Ishikawa (cell line): ENCODE results near the gene RBFOX1.

Experiments
- CEBPB ChIP-seq: IDR thresholded peaks from 2 replicates; pipeline ENCODE4 v1.6.1; 2012
- CREB1 ChIP-seq: IDR thresholded peaks from 2 replicates; pipeline ENCODE4 v1.6.1; 2012; ENCODE audit warnings: low read depth
- EGR1 ChIP-seq: IDR thresholded peaks from 2 replicates; pipeline ENCODE4 v1.6.1; 2012
- EP300 ChIP-seq: IDR thresholded peaks from 2 replicates; pipeline ENCODE4 v1.6.1; 2012; ENCODE audit warnings: borderline replicate concordance
- FOXM1 ChIP-seq: IDR thresholded peaks from 2 replicates; pipeline ENCODE4 v1.6.1; 2012; ENCODE audit warnings: low read depth, borderline replicate concordance
- NFIC ChIP-seq: IDR thresholded peaks from 2 replicates; pipeline ENCODE4 v1.6.1; 2012
- RAD21 ChIP-seq: IDR thresholded peaks from 2 replicates; pipeline ENCODE4 v1.6.1; 2012; ENCODE audit warnings: low read depth
- TAF1 ChIP-seq: IDR thresholded peaks from 2 replicates; pipeline ENCODE4 v1.6.1; 2012; ENCODE audit warnings: low read depth, mild to moderate bottlenecking
- TCF12 ChIP-seq: IDR thresholded peaks from 2 replicates; pipeline ENCODE4 v1.6.1; 2012; ENCODE audit warnings: low read depth
- TEAD4 ChIP-seq: IDR thresholded peaks from 2 replicates; pipeline ENCODE4 v1.6.1; 2012
- YY1 ChIP-seq: IDR thresholded peaks from 2 replicates; pipeline ENCODE4 v1.6.1; 2012; ENCODE audit warnings: low read depth
- ZBTB7A ChIP-seq: IDR thresholded peaks from 2 replicates; pipeline ENCODE4 v1.6.1; 2012; ENCODE audit warnings: low read depth
- TF ChIP-seq, protein P1 (sequence below): IDR thresholded peaks from 2 replicates; pipeline ENCODE4 v1.6.1; 2012; ENCODE audit warnings: low read depth, mild to moderate bottlenecking
- TF ChIP-seq, protein P2 (sequence below): IDR thresholded peaks from 2 replicates; pipeline ENCODE4 v1.6.1; 2012
- TF ChIP-seq, protein P3 (sequence below): IDR thresholded peaks from 2 replicates; pipeline ENCODE4 v1.6.1; 2012

The RBFOX1 gene

DNA sequence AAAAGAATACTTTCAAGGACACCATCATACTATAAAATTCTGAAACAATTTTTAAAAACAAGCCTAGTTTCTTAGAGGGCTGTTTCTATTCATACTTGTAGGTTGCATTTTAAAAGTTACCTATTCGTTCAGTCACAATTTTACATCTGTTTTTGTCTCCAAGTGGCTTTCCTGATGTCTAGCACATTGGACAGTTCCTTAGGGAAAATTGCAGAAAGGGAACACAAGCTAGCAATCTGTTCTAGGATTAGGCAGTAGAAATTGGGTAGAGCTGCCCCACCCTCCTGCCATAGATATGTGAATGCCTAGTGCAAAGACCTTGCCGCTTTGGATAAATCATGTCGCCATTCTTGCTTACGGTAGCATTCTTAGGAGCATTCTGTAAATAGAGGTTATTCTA, 358.9 kb downstream of the RBFOX1 start:
- TF ChIP-seq, protein P1, sequence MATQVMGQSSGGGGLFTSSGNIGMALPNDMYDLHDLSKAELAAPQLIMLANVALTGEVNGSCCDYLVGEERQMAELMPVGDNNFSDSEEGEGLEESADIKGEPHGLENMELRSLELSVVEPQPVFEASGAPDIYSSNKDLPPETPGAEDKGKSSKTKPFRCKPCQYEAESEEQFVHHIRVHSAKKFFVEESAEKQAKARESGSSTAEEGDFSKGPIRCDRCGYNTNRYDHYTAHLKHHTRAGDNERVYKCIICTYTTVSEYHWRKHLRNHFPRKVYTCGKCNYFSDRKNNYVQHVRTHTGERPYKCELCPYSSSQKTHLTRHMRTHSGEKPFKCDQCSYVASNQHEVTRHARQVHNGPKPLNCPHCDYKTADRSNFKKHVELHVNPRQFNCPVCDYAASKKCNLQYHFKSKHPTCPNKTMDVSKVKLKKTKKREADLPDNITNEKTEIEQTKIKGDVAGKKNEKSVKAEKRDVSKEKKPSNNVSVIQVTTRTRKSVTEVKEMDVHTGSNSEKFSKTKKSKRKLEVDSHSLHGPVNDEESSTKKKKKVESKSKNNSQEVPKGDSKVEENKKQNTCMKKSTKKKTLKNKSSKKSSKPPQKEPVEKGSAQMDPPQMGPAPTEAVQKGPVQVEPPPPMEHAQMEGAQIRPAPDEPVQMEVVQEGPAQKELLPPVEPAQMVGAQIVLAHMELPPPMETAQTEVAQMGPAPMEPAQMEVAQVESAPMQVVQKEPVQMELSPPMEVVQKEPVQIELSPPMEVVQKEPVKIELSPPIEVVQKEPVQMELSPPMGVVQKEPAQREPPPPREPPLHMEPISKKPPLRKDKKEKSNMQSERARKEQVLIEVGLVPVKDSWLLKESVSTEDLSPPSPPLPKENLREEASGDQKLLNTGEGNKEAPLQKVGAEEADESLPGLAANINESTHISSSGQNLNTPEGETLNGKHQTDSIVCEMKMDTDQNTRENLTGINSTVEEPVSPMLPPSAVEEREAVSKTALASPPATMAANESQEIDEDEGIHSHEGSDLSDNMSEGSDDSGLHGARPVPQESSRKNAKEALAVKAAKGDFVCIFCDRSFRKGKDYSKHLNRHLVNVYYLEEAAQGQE = peak; percentile 33; the same call in 1 of the 2 replicates
- no peak for TF ChIP-seq TCF12

DNA sequence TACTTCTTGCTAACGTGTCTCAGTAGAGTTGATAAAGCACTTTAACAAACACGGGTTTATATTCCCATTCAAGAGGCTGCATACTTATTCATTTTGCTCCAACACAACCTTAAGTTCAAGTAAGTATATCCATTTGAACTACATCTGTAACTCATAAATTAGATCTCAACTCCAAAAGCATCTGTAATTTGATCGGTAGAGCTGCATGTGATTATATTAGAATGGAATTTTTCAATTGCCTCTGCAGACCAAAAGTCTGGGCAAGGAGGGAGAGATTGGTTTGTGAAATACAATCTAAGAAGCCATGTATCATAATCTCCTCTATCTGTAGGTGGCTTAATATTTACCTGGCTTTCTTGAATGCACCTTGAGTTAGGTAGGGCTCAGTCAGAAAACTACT, 371.0 kb downstream of the RBFOX1 start:
- TF ChIP-seq EP300 (no peak), FOXM1 (no peak), NFIC (no peak), CEBPB (no peak), ZBTB7A (no peak), YY1 (no peak), EGR1 (no peak), TAF1 (no peak), TEAD4 (no peak), RAD21 (no peak), CREB1 (no peak), TCF12 (no peak)
- TF ChIP-seq, protein P2, sequence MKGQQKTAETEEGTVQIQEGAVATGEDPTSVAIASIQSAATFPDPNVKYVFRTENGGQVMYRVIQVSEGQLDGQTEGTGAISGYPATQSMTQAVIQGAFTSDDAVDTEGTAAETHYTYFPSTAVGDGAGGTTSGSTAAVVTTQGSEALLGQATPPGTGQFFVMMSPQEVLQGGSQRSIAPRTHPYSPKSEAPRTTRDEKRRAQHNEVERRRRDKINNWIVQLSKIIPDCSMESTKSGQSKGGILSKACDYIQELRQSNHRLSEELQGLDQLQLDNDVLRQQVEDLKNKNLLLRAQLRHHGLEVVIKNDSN = no peak
- TF ChIP-seq, protein P3, sequence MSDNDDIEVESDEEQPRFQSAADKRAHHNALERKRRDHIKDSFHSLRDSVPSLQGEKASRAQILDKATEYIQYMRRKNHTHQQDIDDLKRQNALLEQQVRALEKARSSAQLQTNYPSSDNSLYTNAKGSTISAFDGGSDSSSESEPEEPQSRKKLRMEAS = no peak
- TF ChIP-seq, protein P1 = no peak

DNA sequence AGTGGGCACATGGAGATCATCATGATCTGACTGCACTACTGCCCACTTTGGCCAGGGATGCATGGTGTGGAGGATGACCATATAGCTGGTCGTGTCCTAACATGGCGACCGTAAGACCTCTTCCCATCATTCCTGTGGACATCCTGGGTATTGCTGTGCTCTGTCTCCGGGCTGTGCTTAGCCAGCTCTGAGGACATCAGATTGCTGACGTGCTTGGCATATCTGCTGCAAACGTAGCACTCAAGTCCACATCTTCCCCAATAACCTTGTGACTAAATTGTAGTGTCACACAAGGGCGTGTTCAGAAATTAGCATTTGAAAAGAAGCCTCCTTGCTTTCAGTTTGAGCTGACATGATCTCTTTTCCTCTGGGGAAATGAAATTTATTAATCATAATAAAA, 373.2 kb downstream of the RBFOX1 start:
- TF ChIP-seq FOXM1 (no peak), CREB1 (no peak), NFIC (no peak), TCF12 (no peak), YY1 (no peak), RAD21 (no peak)
- TF ChIP-seq, protein P3 = no peak
- TF ChIP-seq, protein P2 = no peak

DNA sequence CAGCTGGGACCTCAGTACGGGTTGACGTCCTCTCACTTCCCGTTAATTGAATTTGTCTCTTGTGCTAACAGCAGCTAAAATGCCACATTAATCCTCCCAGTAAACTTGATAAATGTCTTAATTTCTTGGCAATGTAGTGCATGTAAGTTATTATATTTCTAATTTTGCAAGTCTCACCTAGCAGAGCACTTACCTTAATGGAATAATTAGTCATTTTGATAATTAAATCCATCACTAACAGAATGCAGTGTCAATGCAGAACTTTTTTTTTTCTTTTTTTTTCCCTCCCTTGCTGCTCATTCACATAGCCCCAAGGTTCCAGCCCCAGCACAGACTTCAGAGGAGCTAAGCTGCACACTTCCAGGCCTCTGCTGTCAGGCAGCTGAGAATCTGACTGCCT, 376.5 kb downstream of the RBFOX1 start:
- no peak for TF ChIP-seq CREB1

DNA sequence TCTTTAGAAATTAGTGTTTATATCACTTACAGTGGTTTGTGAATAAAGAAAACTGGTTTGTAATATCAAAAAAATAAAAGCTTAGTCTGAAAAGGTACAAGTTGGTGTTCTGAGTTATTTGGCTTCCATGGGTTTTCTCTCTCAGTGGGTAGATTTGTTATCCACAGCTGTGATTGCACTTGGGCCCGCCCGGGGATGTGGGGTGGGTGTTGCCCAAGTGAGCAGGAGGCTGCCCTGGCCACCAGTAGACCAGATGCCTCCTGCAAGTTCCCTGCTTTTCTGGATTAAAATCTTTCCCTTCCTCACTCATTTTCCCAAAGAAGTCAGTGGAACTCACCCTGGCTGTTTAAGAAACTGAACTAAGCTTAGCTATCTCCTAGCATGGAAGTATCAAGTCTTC, 380.6 kb downstream of the RBFOX1 start:
- TF ChIP-seq, protein P3 = no peak
- no peak for TF ChIP-seq TAF1
- TF ChIP-seq ZBTB7A = no peak
- no peak for TF ChIP-seq CREB1
- no peak for TF ChIP-seq EP300
- TF ChIP-seq YY1 = no peak
- no peak for TF ChIP-seq CEBPB
- TF ChIP-seq TCF12 = no peak
- no peak for TF ChIP-seq TEAD4
- TF ChIP-seq, protein P1 = no peak
- TF ChIP-seq EGR1 = no peak
- TF ChIP-seq RAD21 = no peak
- no peak for TF ChIP-seq NFIC
- TF ChIP-seq, protein P2 = no peak
- TF ChIP-seq FOXM1 = no peak
